Endothelial cell of umbilical vein (primary cell): Measurements from ENCODE around the gene DOCK1.

Experiments
- CTCF ChIP-seq, 2 donors: IDR thresholded peaks; 1 replicate in 1 of 2; 2 replicates in 1 of 2; pipeline ENCODE4 v1.5.1; 2011; ENCODE audit warnings: low read length in 2 of 2, mild to moderate bottlenecking in 2 of 2, moderate library complexity in 2 of 2, control low read depth in 1 of 2, inconsistent platforms in 1 of 2, low read depth in 1 of 2; ENCODE audit not compliant: insufficient read depth in 1 of 2; ENCODE audit errors: extremely low read depth in 1 of 2
- FOS ChIP-seq: IDR thresholded peaks from 2 replicates; pipeline ENCODE4 v1.6.1; 2011; ENCODE audit warnings: mild to moderate bottlenecking, low read length, moderate library complexity, borderline replicate concordance; ENCODE audit not compliant: insufficient read depth
- JUN ChIP-seq: IDR thresholded peaks from 2 replicates; pipeline ENCODE4 v1.6.1; 2011; ENCODE audit warnings: borderline replicate concordance, low read depth; ENCODE audit not compliant: insufficient read length, insufficient read depth
- MAX ChIP-seq: IDR thresholded peaks from 2 replicates; pipeline ENCODE4 v1.6.1; 2011; ENCODE audit not compliant: insufficient read depth, insufficient read length
- MYC ChIP-seq: IDR thresholded peaks from one replicate; pipeline ENCODE4 v1.6.1; 2011; ENCODE audit warnings: mild to moderate bottlenecking, low read depth, low read length
- POLR2A ChIP-seq: IDR thresholded peaks from 2 replicates; pipeline ENCODE4 v1.6.1; 2012; ENCODE audit warnings: low read depth, mild to moderate bottlenecking, control low read depth, low read length
- POLR2AphosphoS5 ChIP-seq: IDR thresholded peaks from 2 replicates; pipeline ENCODE4 v1.6.1; 2012; ENCODE audit warnings: low read depth, mild to moderate bottlenecking, control low read depth, low read length, moderate library complexity; ENCODE audit not compliant: insufficient read depth

GRCh38 chr10:127027786-127028185 lies 122.6 kb downstream of the DOCK1 start:
- TF ChIP-seq CTCF (IDR thresholded peaks at IDR 0.05; ENCODE audit: extremely low read depth in 1 of 2, insufficient read depth in 1 of 2, low read depth in 1 of 2, low read length in 2 of 2) (no peak), POLR2A (no peak), MYC (no peak), POLR2AphosphoS5 (no peak), JUN (no peak), FOS (no peak), MAX (no peak)
